Endothelial cell of umbilical vein (primary cell): Measurements from ENCODE around the gene ARHGEF37. TPM values are rescaled to one million over a fixed set of nuclear protein-coding genes. Genes with fewer than 3 reads are reported as not detected.

Source experiments
- BruUV-seq: library from RNA; stranded (reverse); fragments of 400-500 nt; replicated peaks from 2 replicates; lab custom pipeline; 2021; lab: Mats Ljungman, UMichigan
- CTCF ChIA-PET: fragments of 300-600, 350-600 bp; sonication (Branson Sonifier 250); formaldehyde crosslinking; loops from one replicate; lab custom pipeline; 2021; ENCODE audit warnings: antibody characterized with exemption, inconsistent platforms; lab: Charles Lee
- POLR2A ChIA-PET: fragments of 300-600, 350-600 bp; sonication (Branson Sonifier 250); formaldehyde crosslinking; loops from one replicate; lab custom pipeline; 2021; ENCODE audit warnings: antibody characterized with exemption, inconsistent platforms; lab: Charles Lee
- DNase-seq: peaks from one replicate; pipeline ENCODE4 v3.0.0-alpha.2; 2011; ENCODE audit warnings: low read depth, low spot score
- FAIRE-seq: peaks from 2 replicates; lab custom pipeline; 2011; peaks lifted over from hg19 to GRCh38; lab: Jason Lieb, UNC
- H2AFZ ChIP-seq: 2 replicates; pipeline ENCODE4 v1.6.0; 2012; ENCODE audit warnings: low read depth, low read length, control low read depth, inconsistent platforms
- H3K27ac ChIP-seq: 2 replicates; pipeline ENCODE4 v1.5.1; 2011; ENCODE audit warnings: low read depth, mild to moderate bottlenecking, control low read depth, low read length, moderate library complexity; ENCODE audit not compliant: insufficient read depth
- H3K27me3 ChIP-seq, 2 experiments: 2 replicates each; pipeline versions ENCODE4 v1.6.0 to v1.6.1; 2011; ENCODE audit warnings: low read length in 2 of 2, mixed read lengths in 1 of 2; ENCODE audit not compliant: control insufficient read depth in 2 of 2, insufficient read depth in 2 of 2
- H3K36me3 ChIP-seq, 2 experiments: 2 replicates in 1 of 2; 3 replicates in 1 of 2; pipeline ENCODE4 v1.5.1; 2011; ENCODE audit warnings: low read length in 2 of 2, mild to moderate bottlenecking in 1 of 2, moderate library complexity in 1 of 2; ENCODE audit not compliant: control insufficient read depth in 2 of 2, insufficient read depth in 2 of 2; ENCODE audit errors: extremely low read depth in 1 of 2
- H3K4me1 ChIP-seq: 3 replicates; pipeline ENCODE4 v1.5.1; 2011; ENCODE audit warnings: mild to moderate bottlenecking, low read length; ENCODE audit not compliant: control insufficient read depth, insufficient read depth; ENCODE audit errors: extremely low read depth
- H3K4me2 ChIP-seq: 2 replicates; pipeline ENCODE4 v1.6.1; 2011; ENCODE audit warnings: low read length, control low read depth, mixed read lengths; ENCODE audit not compliant: insufficient read depth
- H3K4me3 ChIP-seq, 3 experiments: fragments of 200-600 bp in 1 of 3; sonication (generic), shearing (Covaris generic) in 1 of 3; replicated peaks in 1 of 3; 2 replicates each; pipeline ENCODE4 v1.5.1; 2011 to 2016; ENCODE audit warnings: control low read depth in 3 of 3, low read length in 3 of 3, mild to moderate bottlenecking in 2 of 3, inconsistent platforms in 1 of 3, low read depth in 1 of 3, moderate library complexity in 1 of 3; ENCODE audit not compliant: insufficient read depth in 1 of 3
- H3K79me2 ChIP-seq: 2 replicates; pipeline ENCODE4 v1.6.0; 2012; ENCODE audit warnings: low read length, inconsistent platforms; ENCODE audit not compliant: control insufficient read depth, insufficient read depth
- H3K9ac ChIP-seq: replicated peaks from 2 replicates; pipeline ENCODE3; 2011; ENCODE audit warnings: low read length, control low read depth; ENCODE audit not compliant: insufficient read depth; ENCODE audit errors: extremely low read depth
- H3K9me1 ChIP-seq: replicated peaks from 3 replicates; pipeline ENCODE4 v1.6.0; 2011; ENCODE audit warnings: mild to moderate bottlenecking, low read length; ENCODE audit not compliant: control insufficient read depth, insufficient read depth; ENCODE audit errors: extremely low read depth
- H3K9me3 ChIP-seq: replicated peaks from 2 replicates; pipeline ENCODE4 v1.5.1; 2012; ENCODE audit warnings: low read length, inconsistent platforms; ENCODE audit not compliant: control insufficient read depth, insufficient read depth
- H4K20me1 ChIP-seq: replicated peaks from 2 replicates; pipeline ENCODE3; 2011; ENCODE audit warnings: mild to moderate bottlenecking, low read length; ENCODE audit not compliant: control insufficient read depth, insufficient read depth; ENCODE audit errors: extremely low read depth
- EZH2 ChIP-seq: IDR thresholded peaks from 2 replicates; pipeline ENCODE4 v1.6.1; 2012; ENCODE audit warnings: borderline replicate concordance, low read depth, mild to moderate bottlenecking, moderate library complexity, low read length, inconsistent platforms; ENCODE audit not compliant: severe bottlenecking
- FOS ChIP-seq: IDR thresholded peaks from 2 replicates; pipeline ENCODE4 v1.6.1; 2011; ENCODE audit warnings: mild to moderate bottlenecking, low read length, moderate library complexity, borderline replicate concordance; ENCODE audit not compliant: insufficient read depth
- GATA2 ChIP-seq: IDR thresholded peaks from 2 replicates; pipeline ENCODE4 v1.7.0; 2011; ENCODE audit warnings: low read depth, mild to moderate bottlenecking, moderate library complexity, mixed read lengths, low read length; ENCODE audit not compliant: insufficient read length, insufficient read depth
- JUN ChIP-seq: IDR thresholded peaks from 2 replicates; pipeline ENCODE4 v1.6.1; 2011; ENCODE audit warnings: borderline replicate concordance, low read depth; ENCODE audit not compliant: insufficient read length, insufficient read depth
- MYC ChIP-seq: IDR thresholded peaks from one replicate; pipeline ENCODE4 v1.6.1; 2011; ENCODE audit warnings: mild to moderate bottlenecking, low read depth, low read length
- POLR2A ChIP-seq: IDR thresholded peaks from 2 replicates; pipeline ENCODE4 v1.6.1; 2012; ENCODE audit warnings: low read depth, mild to moderate bottlenecking, control low read depth, low read length
- POLR2AphosphoS5 ChIP-seq: IDR thresholded peaks from 2 replicates; pipeline ENCODE4 v1.6.1; 2012; ENCODE audit warnings: low read depth, mild to moderate bottlenecking, control low read depth, low read length, moderate library complexity; ENCODE audit not compliant: insufficient read depth
- dilution Hi-C: fragments of 300-500 bp; cut with MboI; formaldehyde crosslinking; loops from one replicate; pipeline ENCODE4 v1.15.0; 2019; ENCODE audit warnings: low sequenced_read_pairs; ENCODE audit not compliant: extremely low pct_ligation_motif_present
- intact Hi-C: fragments of 100-400 bp; cut with micrococcal nuclease; formaldehyde crosslinking; loops from one replicate; pipeline ENCODE4 v1.10.0; 2022
- polyA plus RNA-seq, 4 experiments: library from polyadenylated mRNA; depleted of rRNA in 3 of 4; stranded (reverse) in 3 of 4; unstranded in 1 of 4; fragments of >200 nt; gene quantifications; 2 replicates each; pipeline versions ENCODE4 v1.2.1 to v1.2.3, GENCODE V29; 2011 to 2012; ENCODE audit warnings: missing spikeins in 1 of 4
- total RNA-seq: library from RNA; stranded (reverse); gene quantifications from 2 replicates; pipeline ENCODE4 v1.2.3, GENCODE V29; 2021
- TF ChIP-seq, protein P1 (sequence below), 2 donors: IDR thresholded peaks; 1 replicate in 1 of 2; 2 replicates in 1 of 2; pipeline ENCODE4 v1.5.1; 2011; ENCODE audit warnings: low read length in 2 of 2, mild to moderate bottlenecking in 2 of 2, moderate library complexity in 2 of 2, control low read depth in 1 of 2, inconsistent platforms in 1 of 2, low read depth in 1 of 2; ENCODE audit not compliant: insufficient read depth in 1 of 2; ENCODE audit errors: extremely low read depth in 1 of 2
- TF ChIP-seq, protein P2 (sequence below): IDR thresholded peaks from 2 replicates; pipeline ENCODE4 v1.6.1; 2011; ENCODE audit not compliant: insufficient read depth, insufficient read length

The ARHGEF37 gene
- total and polyA plus RNA-seq, 2 donors (not counting 3 experiments of a cell fraction or from before 2014, with no cell fraction given) = 4.9 to 7.0 TPM

GRCh38 chr5:149672701-149673476 lies 91.6 kb downstream of the ARHGEF37 start:
- POLR2A ChIA-PET = no interaction called here
- intact Hi-C loops = no loop called here
- Histone ChIP-seq H3K79me2 (no peaks in the 10 kb centered on the region), H3K9me1 (no peaks in the 10 kb centered on the region), H3K9ac (no peak overlapping the region), H3K36me3 (no peaks in the 10 kb centered on the region), H3K4me3 (no peak overlapping the region), H3K27ac (no peak overlapping the region), H4K20me1 (no peaks in the 10 kb centered on the region), H3K27me3 (peaks cover 8 to 9% of the 10 kb centered on the region in 2 experiments), H3K9me3 (no peaks in the 10 kb centered on the region), H3K4me2 (no peak overlapping the region), H3K4me1 (no peaks in the 10 kb centered on the region), H2AFZ (no peak overlapping the region)
- dilution Hi-C loops = no loop called here
- CTCF ChIA-PET = interaction anchor here (0.9 to 1.2 kb wide), 2 partner anchors 9 to 129 kb away, joined by 3 to 5 read pairs; no protein-coding TSS in a partner anchor
- FAIRE-seq (no peak), DNase-seq (peak; percentile 49)
- no peak for TF ChIP-seq POLR2A
- TF ChIP-seq POLR2AphosphoS5 = no peak
- no peak for TF ChIP-seq FOS
- TF ChIP-seq, protein P1, sequence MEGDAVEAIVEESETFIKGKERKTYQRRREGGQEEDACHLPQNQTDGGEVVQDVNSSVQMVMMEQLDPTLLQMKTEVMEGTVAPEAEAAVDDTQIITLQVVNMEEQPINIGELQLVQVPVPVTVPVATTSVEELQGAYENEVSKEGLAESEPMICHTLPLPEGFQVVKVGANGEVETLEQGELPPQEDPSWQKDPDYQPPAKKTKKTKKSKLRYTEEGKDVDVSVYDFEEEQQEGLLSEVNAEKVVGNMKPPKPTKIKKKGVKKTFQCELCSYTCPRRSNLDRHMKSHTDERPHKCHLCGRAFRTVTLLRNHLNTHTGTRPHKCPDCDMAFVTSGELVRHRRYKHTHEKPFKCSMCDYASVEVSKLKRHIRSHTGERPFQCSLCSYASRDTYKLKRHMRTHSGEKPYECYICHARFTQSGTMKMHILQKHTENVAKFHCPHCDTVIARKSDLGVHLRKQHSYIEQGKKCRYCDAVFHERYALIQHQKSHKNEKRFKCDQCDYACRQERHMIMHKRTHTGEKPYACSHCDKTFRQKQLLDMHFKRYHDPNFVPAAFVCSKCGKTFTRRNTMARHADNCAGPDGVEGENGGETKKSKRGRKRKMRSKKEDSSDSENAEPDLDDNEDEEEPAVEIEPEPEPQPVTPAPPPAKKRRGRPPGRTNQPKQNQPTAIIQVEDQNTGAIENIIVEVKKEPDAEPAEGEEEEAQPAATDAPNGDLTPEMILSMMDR (IDR thresholded peaks at IDR 0.05; ENCODE audit: extremely low read depth in 1 of 2, insufficient read depth in 1 of 2, low read depth in 1 of 2, low read length in 2 of 2) = no peak
- TF ChIP-seq, protein P2, sequence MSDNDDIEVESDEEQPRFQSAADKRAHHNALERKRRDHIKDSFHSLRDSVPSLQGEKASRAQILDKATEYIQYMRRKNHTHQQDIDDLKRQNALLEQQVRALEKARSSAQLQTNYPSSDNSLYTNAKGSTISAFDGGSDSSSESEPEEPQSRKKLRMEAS = no peak
- no peak for TF ChIP-seq EZH2
- TF ChIP-seq JUN = no peak
- TF ChIP-seq MYC = no peak
- no peak for TF ChIP-seq GATA2
- no TSS peak for BruUV-seq
